ENCODE results near the gene PAEP. TPM values are rescaled to one million over a fixed set of nuclear protein-coding genes. Genes with fewer than 3 reads are reported as not detected.
"Not testable (repeated sequence)": the region's sequence is repeated elsewhere in the genome, so short reads cannot be mapped to it uniquely, and the experiment has no call there.

The PAEP gene
- 4.8 TPM for polyA plus RNA-seq (2013, experiment 1 of 2)
- polyA plus RNA-seq (2013, experiment 2 of 2), result 4.2 TPM

GRCh38 chr9:135561391-135562234 is at the start of gene PAEP:
PAEP (plus strand) TSS chr9:135561756.
- Histone ChIP-seq H3K4me1 (ENCODE audit: control insufficient read depth, insufficient read depth, low read length, poor library complexity, severe bottlenecking) (peaks cover 5% of the 10 kb centered on the region), H3K27ac (ENCODE audit: low read depth, low read length, severe bottlenecking) (no peak within 1 kb of the TSS), H3K9me3 (ENCODE audit: control insufficient read depth, low read length) (no peaks in the 10 kb centered on the region), H3K4me3 (ENCODE audit: extremely low read depth, insufficient read depth, low read length, poor library complexity, severe bottlenecking) (no peak within 1 kb of the TSS), H3K36me3 (ENCODE audit: control insufficient read depth, insufficient read depth, low read length) (no peaks in the 10 kb centered on the region)
- 87 to 92% methylated on average over 17 to 19 of the region's 20 CpGs for WGBS, 2 experiments (ENCODE audit: insufficient coverage in 2 of 2)

DNA sequence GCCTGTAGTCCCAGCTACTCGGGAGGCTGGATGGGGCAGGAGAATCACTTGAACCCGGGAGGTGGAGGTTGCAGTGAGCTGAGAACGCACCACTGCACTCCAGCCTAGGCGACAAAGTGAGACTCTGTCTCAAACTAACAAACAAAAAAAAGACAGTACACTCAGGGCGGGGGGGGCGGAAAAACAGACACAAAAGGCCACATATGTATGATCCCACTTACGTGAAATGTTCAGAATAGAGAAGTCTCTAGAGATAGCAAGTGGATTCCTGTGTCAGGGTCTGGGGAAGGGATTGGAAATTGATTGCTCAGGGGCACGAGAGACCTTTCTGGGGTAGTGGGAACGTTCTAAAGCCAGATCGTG is 49.3 kb upstream of the PAEP start:
- WGBS, 2 experiments (ENCODE audit: insufficient coverage in 2 of 2), result 97% methylated on average over 7 to 8 of the region's 10 CpGs
- Histone ChIP-seq H3K27ac (ENCODE audit: low read depth, low read length, severe bottlenecking) (no peak overlapping the region), H3K4me3 (ENCODE audit: extremely low read depth, insufficient read depth, low read length, poor library complexity, severe bottlenecking) (no peak overlapping the region), H3K9me3 (ENCODE audit: control insufficient read depth, low read length) (no peaks in the 10 kb centered on the region), H3K36me3 (ENCODE audit: control insufficient read depth, insufficient read depth, low read length) (no peaks in the 10 kb centered on the region), H3K4me1 (ENCODE audit: control insufficient read depth, insufficient read depth, low read length, poor library complexity, severe bottlenecking) (no peaks in the 10 kb centered on the region)

- no peak overlapping the region for H3K27ac ChIP-seq (ENCODE audit: low read depth, low read length, severe bottlenecking)
- no peaks in the 10 kb centered on the region for H3K9me3 ChIP-seq (ENCODE audit: control insufficient read depth, low read length)
- WGBS, 2 experiments (ENCODE audit: insufficient coverage in 2 of 2), result 90 to 93% methylated on average over 2 to 4 of the region's 7 CpGs
- no peak overlapping the region for H3K4me3 ChIP-seq (ENCODE audit: extremely low read depth, insufficient read depth, low read length, poor library complexity, severe bottlenecking)
- no peaks in the 10 kb centered on the region for H3K4me1 ChIP-seq (ENCODE audit: control insufficient read depth, insufficient read depth, low read length, poor library complexity, severe bottlenecking)
- H3K36me3 ChIP-seq (ENCODE audit: control insufficient read depth, insufficient read depth, low read length), result no peaks in the 10 kb centered on the region
These were observed 48.7 kb upstream of the PAEP start for GRCh38 chr9:135512904-135513303.

GRCh38 chr9:135513351-135513846 is 48.2 kb upstream of the PAEP start:
- no peaks in the 10 kb centered on the region for H3K36me3 ChIP-seq (ENCODE audit: control insufficient read depth, insufficient read depth, low read length)
- no peaks in the 10 kb centered on the region for H3K4me1 ChIP-seq (ENCODE audit: control insufficient read depth, insufficient read depth, low read length, poor library complexity, severe bottlenecking)
- H3K9me3 ChIP-seq (ENCODE audit: control insufficient read depth, low read length), result no peaks in the 10 kb centered on the region
- no peak overlapping the region for H3K27ac ChIP-seq (ENCODE audit: low read depth, low read length, severe bottlenecking)
- no peak overlapping the region for H3K4me3 ChIP-seq (ENCODE audit: extremely low read depth, insufficient read depth, low read length, poor library complexity, severe bottlenecking)
- 91 to 92% methylated on average over 19 of the region's 19 CpGs for WGBS, 2 experiments (ENCODE audit: insufficient coverage in 2 of 2)

GRCh38 chr9:135513906-135514305 is 47.6 kb upstream of the PAEP start:
- H3K4me1 ChIP-seq (ENCODE audit: control insufficient read depth, insufficient read depth, low read length, poor library complexity, severe bottlenecking); H3K36me3 ChIP-seq (ENCODE audit: control insufficient read depth, insufficient read depth, low read length); H3K4me3 ChIP-seq (ENCODE audit: extremely low read depth, insufficient read depth, low read length, poor library complexity, severe bottlenecking); H3K27ac ChIP-seq (ENCODE audit: low read depth, low read length, severe bottlenecking); H3K9me3 ChIP-seq (ENCODE audit: control insufficient read depth, low read length): not testable (repeated sequence)
- 95 to 100% methylated on average over 1 to 4 of the region's 9 CpGs for WGBS, 2 experiments (ENCODE audit: insufficient coverage in 2 of 2)

DNA sequence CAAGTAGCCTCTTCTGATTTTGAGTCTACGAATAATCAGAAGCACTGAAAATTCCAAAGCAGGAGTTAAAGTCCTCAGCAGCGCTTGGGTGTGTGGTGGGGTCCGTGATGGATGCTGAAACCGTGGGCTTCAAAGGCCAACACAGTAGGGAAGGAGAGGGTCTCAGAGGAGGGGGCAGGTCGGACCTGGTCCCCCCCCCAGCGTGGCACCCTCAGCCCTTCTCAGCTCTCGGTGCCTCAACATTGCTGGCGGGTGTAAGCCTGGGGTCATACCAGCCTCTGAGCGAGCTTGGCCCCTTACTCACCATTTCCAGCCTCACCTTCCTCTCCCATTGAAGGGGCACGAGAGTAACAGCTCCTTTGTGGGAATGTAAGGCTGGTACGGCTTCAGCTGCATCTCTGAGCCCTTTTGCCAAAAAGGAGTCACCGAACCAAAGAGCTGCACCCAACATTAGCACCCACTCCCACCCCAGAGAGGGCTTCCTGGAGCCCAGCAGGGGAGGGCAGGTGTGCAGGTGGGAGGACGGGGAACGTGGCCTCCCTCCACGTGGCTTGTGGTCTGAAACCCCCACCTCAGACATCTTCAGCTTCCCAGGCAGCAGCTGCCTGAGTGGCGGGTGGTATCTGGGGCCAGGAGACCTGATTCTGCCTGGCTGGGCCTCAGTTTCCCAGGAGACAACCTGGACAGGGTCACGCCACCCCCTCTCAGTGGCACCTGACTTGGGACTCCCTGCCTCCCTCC is 47.0 kb upstream of the PAEP start:
- Histone ChIP-seq H3K9me3 (ENCODE audit: control insufficient read depth, low read length) (no peaks in the 10 kb centered on the region), H3K4me1 (ENCODE audit: control insufficient read depth, insufficient read depth, low read length, poor library complexity, severe bottlenecking) (no peaks in the 10 kb centered on the region), H3K4me3 (ENCODE audit: extremely low read depth, insufficient read depth, low read length, poor library complexity, severe bottlenecking) (no peak overlapping the region), H3K27ac (ENCODE audit: low read depth, low read length, severe bottlenecking) (no peak overlapping the region), H3K36me3 (ENCODE audit: control insufficient read depth, insufficient read depth, low read length) (no peaks in the 10 kb centered on the region)
- WGBS, 2 experiments (ENCODE audit: insufficient coverage in 2 of 2), result 91 to 94% methylated on average over 8 to 13 of the region's 17 CpGs

DNA sequence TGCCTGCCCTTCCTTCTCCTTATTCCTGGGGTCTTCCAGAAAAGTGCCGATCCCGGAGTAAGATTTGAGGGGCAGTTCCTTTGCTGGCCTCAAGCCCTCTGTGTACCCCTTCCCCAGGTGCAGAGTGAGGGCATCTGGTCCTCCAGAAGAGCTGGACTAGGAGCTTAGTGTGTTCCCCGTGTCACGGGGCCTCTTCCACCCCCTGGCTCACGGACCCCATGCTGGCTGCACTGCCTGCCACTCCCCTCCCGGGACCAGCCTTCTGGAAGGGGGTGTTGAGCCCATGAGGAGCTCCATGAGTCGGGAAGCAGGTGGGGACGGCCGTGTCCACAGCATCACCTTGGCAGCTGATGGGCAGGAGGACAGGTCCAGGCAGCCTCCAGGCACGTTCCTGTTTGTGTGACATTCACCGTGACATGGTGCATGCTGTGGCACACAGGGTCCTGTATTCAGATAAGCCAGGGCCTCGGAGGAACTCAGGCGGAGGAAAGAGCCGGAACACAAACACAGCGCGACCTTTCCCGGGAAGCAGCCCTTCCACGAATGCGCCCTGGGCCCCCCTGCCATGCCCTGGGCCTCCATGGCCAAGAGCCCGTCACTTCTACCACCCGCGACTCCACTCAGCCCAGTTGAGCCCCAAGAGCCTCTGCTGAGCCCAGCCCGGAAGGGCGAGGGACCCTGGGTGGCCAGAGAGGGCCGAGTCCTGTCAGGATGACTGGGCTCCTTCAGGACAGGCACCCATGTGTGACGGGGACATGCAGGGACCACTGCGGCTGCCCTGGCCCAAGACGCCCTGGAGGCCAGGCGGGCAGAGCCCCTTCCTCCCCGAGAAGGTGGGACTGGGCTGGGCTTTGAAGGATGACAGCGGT is 46.2 kb upstream of the PAEP start:
- H3K36me3 ChIP-seq (ENCODE audit: control insufficient read depth, insufficient read depth, low read length), result no peaks in the 10 kb centered on the region
- no peaks in the 10 kb centered on the region for H3K4me1 ChIP-seq (ENCODE audit: control insufficient read depth, insufficient read depth, low read length, poor library complexity, severe bottlenecking)
- H3K27ac ChIP-seq (ENCODE audit: low read depth, low read length, severe bottlenecking), result no peak overlapping the region
- no peaks in the 10 kb centered on the region for H3K9me3 ChIP-seq (ENCODE audit: control insufficient read depth, low read length)
- no peak overlapping the region for H3K4me3 ChIP-seq (ENCODE audit: extremely low read depth, insufficient read depth, low read length, poor library complexity, severe bottlenecking)
- WGBS, 2 experiments (ENCODE audit: insufficient coverage in 2 of 2), result 91 to 94% methylated on average over 29 to 31 of the region's 31 CpGs

DNA sequence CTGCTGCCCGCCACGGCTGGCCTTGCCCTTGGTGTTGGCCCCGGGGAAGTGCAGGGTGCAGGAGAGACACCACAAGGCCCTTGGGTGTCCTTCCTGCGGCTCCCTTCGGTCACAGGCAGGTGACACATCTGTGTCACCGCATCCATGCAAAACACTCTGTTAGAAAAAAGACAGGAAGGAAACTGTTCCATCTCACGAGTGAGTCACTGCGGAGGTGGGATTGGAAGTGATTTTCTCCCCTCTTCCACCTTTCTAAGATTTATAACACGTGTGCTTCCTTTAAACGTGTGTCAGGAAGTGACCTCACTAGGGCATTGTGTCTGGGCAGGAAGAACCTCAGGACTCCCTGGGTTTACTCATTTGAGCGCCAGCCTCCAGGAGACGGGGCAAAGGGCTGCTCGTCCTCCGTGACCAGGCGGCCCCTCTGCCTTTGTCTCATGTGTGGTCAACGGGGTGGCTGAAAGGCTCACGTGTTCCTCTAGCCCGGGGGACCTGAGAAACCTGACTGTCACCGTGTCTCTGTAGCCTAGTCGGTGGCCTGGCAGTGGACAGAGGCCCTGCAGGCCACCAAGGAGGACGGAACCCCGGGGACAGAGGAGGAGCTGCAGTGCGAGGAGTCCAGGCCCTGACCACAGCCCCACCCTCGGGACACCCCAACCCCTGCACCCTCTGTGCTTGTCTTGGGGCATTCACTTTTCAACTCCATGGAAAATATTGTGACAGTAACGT is 45.3 kb upstream of the PAEP start:
- WGBS, 2 experiments (ENCODE audit: insufficient coverage in 2 of 2), result 94% methylated on average over 19 to 22 of the region's 25 CpGs
- H3K27ac ChIP-seq (ENCODE audit: low read depth, low read length, severe bottlenecking), result no peak overlapping the region
- H3K9me3 ChIP-seq (ENCODE audit: control insufficient read depth, low read length), result no peaks in the 10 kb centered on the region
- no peak overlapping the region for H3K4me3 ChIP-seq (ENCODE audit: extremely low read depth, insufficient read depth, low read length, poor library complexity, severe bottlenecking)
- H3K36me3 ChIP-seq (ENCODE audit: control insufficient read depth, insufficient read depth, low read length), result no peaks in the 10 kb centered on the region
- H3K4me1 ChIP-seq (ENCODE audit: control insufficient read depth, insufficient read depth, low read length, poor library complexity, severe bottlenecking), result no peaks in the 10 kb centered on the region

DNA sequence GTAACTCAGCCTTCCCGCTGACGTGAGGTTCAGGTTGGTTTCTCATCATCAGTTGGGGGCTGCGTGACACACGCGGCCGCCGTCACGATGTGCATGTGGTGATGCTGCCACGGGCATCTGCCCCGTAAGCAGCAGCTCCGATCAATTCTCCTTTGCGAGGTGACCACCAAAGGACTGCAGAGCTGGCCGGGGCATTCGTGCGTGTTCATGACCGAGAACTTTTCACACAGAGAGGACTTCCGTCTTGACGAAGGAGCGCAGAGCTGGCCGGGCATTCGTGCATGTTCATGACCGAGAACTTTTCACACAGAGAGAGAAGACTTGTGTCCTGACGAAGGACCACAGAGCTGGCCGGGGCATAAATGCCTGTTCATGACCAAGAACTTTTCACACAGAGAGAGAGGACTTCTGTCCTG is 44.1 kb upstream of the PAEP start:
- WGBS, 2 experiments (ENCODE audit: insufficient coverage in 2 of 2), result 95 to 96% methylated on average over 24 of the region's 24 CpGs
- no peak overlapping the region for H3K4me3 ChIP-seq (ENCODE audit: extremely low read depth, insufficient read depth, low read length, poor library complexity, severe bottlenecking)
- H3K4me1 ChIP-seq (ENCODE audit: control insufficient read depth, insufficient read depth, low read length, poor library complexity, severe bottlenecking), result peaks cover 3% of the 10 kb centered on the region
- no peaks in the 10 kb centered on the region for H3K36me3 ChIP-seq (ENCODE audit: control insufficient read depth, insufficient read depth, low read length)
- no peaks in the 10 kb centered on the region for H3K9me3 ChIP-seq (ENCODE audit: control insufficient read depth, low read length)
- no peak overlapping the region for H3K27ac ChIP-seq (ENCODE audit: low read depth, low read length, severe bottlenecking)

All from mesodermal cell (in vitro differentiated cells).